Activated CD8-positive, alpha-beta T cell treated with anti-CD3 and anti-CD28 coated beads for 36 hours (primary cell): Measurements from ENCODE around the gene PLCB4. TPM values are rescaled to one million over a fixed set of nuclear protein-coding genes. Genes with fewer than 3 reads are reported as not detected.

ENCODE experiments used
- ATAC-seq: fragments of 200-7000 bp; cut with Tn5 transposase; one replicate; pipeline ENCODE4 v1.10.0; 2021; ENCODE audit warnings: mild to moderate bottlenecking, moderate library complexity
- CTCF ChIA-PET: fragments of 350-600 bp; sonication (Branson Sonifier 250); formaldehyde crosslinking; loops from one replicate; lab custom pipeline; 2021; ENCODE audit warnings: antibody characterized with exemption; lab: Charles Lee
- POLR2A ChIA-PET: fragments of 350-600 bp; sonication (Branson Sonifier 250); formaldehyde crosslinking; loops from one replicate; lab custom pipeline; 2021; ENCODE audit warnings: antibody characterized with exemption; lab: Charles Lee
- DNase-seq: peaks from one replicate; pipeline ENCODE4 v3.0.0-alpha.2; 2020
- H3K27ac Mint-ChIP-seq: one replicate; pipeline ENCODE4 v1.8.0; 2021; ENCODE audit warnings: mild to moderate bottlenecking, mixed read lengths
- H3K27me3 Mint-ChIP-seq: one replicate; pipeline ENCODE4 v1.8.0; 2021; ENCODE audit warnings: mixed read lengths
- H3K36me3 Mint-ChIP-seq: one replicate; pipeline ENCODE4 v1.8.0; 2021; ENCODE audit warnings: low read depth, mixed read lengths
- H3K4me1 Mint-ChIP-seq: one replicate; pipeline ENCODE4 v1.8.0; 2021; ENCODE audit warnings: low read depth, mixed read lengths
- H3K4me3 Mint-ChIP-seq: one replicate; pipeline ENCODE4 v1.8.0; 2021; ENCODE audit warnings: mild to moderate bottlenecking, moderate library complexity, mixed read lengths
- H3K9me3 Mint-ChIP-seq: one replicate; pipeline ENCODE4 v1.8.0; 2021; ENCODE audit warnings: mixed read lengths
- intact Hi-C: fragments of 100-400 bp; cut with micrococcal nuclease; formaldehyde crosslinking; loops from one replicate; pipeline ENCODE4 v1.10.0; 2022
- total RNA-seq, 2 experiments: library from RNA; stranded (reverse); gene quantifications; one replicate each; pipeline ENCODE4 v1.2.3, GENCODE V29; 2021
- TF ChIP-seq, protein P1 (sequence below): fragments of 200-600 bp; IDR thresholded peaks from one replicate; pipeline ENCODE4 v1.8.0; 2022; ENCODE audit warnings: antibody characterized with exemption, mild to moderate bottlenecking

The PLCB4 gene
- total RNA-seq, 2 experiments from 2014 or later, result not detected

- Mint-ChIP-seq H3K4me1 (no peaks in the 10 kb centered on the region), H3K4me3 (no peak overlapping the region), H3K36me3 (no peaks in the 10 kb centered on the region), H3K9me3 (no peaks in the 10 kb centered on the region), H3K27ac (no peak overlapping the region), H3K27me3 (no peaks in the 10 kb centered on the region)
- ATAC-seq (no peak), DNase-seq (no peak)
- POLR2A ChIA-PET, result no interaction called here
- CTCF ChIA-PET, result no interaction called here
- intact Hi-C loops, result no loop called here
- TF ChIP-seq, protein P1, sequence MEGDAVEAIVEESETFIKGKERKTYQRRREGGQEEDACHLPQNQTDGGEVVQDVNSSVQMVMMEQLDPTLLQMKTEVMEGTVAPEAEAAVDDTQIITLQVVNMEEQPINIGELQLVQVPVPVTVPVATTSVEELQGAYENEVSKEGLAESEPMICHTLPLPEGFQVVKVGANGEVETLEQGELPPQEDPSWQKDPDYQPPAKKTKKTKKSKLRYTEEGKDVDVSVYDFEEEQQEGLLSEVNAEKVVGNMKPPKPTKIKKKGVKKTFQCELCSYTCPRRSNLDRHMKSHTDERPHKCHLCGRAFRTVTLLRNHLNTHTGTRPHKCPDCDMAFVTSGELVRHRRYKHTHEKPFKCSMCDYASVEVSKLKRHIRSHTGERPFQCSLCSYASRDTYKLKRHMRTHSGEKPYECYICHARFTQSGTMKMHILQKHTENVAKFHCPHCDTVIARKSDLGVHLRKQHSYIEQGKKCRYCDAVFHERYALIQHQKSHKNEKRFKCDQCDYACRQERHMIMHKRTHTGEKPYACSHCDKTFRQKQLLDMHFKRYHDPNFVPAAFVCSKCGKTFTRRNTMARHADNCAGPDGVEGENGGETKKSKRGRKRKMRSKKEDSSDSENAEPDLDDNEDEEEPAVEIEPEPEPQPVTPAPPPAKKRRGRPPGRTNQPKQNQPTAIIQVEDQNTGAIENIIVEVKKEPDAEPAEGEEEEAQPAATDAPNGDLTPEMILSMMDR, result no peak
These were observed 201.9 kb downstream of the PLCB4 start for GRCh38 chr20:9270831-9271230.

GRCh38 chr20:9276966-9277468 is 208.1 kb downstream of the PLCB4 start:
- H3K4me3 Mint-ChIP-seq, result no peak overlapping the region
- TF ChIP-seq, protein P1, result no peak
- intact Hi-C loops, result no loop called here
- ChIA-PET POLR2A (no interaction called here), CTCF (interaction anchor here (0.6 kb wide), 1 partner anchor 533 kb away, joined by 3 read pairs; no protein-coding TSS in a partner anchor)
- ATAC-seq (no peak), DNase-seq (no peak)
- no peaks in the 10 kb centered on the region for H3K36me3 Mint-ChIP-seq
- no peaks in the 10 kb centered on the region for H3K4me1 Mint-ChIP-seq
- H3K27me3 Mint-ChIP-seq, result no peaks in the 10 kb centered on the region
- H3K9me3 Mint-ChIP-seq, result no peaks in the 10 kb centered on the region
- H3K27ac Mint-ChIP-seq, result no peak overlapping the region

- H3K4me1 Mint-ChIP-seq, result no peaks in the 10 kb centered on the region
- ATAC-seq, result no peak
- no peak for DNase-seq
- TF ChIP-seq, protein P1, result no peak
- H3K4me3 Mint-ChIP-seq, result no peak overlapping the region
- no peaks in the 10 kb centered on the region for H3K27me3 Mint-ChIP-seq
- POLR2A ChIA-PET, result no interaction called here
- no peaks in the 10 kb centered on the region for H3K9me3 Mint-ChIP-seq
- CTCF ChIA-PET, result no interaction called here
- H3K36me3 Mint-ChIP-seq, result no peaks in the 10 kb centered on the region
- intact Hi-C loops, result no loop called here
- no peak overlapping the region for H3K27ac Mint-ChIP-seq
These were observed 211.1 kb downstream of the PLCB4 start for GRCh38 chr20:9279918-9280401.

- no peak for DNase-seq
- H3K9me3 Mint-ChIP-seq, result no peaks in the 10 kb centered on the region
- no peak overlapping the region for H3K4me3 Mint-ChIP-seq
- CTCF ChIA-PET, result no interaction called here
- ATAC-seq, result no peak
- POLR2A ChIA-PET, result no interaction called here
- TF ChIP-seq, protein P1, result no peak
- intact Hi-C loops, result no loop called here
- H3K36me3 Mint-ChIP-seq, result no peaks in the 10 kb centered on the region
- no peaks in the 10 kb centered on the region for H3K27me3 Mint-ChIP-seq
- no peak overlapping the region for H3K27ac Mint-ChIP-seq
- H3K4me1 Mint-ChIP-seq, result no peaks in the 10 kb centered on the region
These were observed 211.8 kb downstream of the PLCB4 start for GRCh38 chr20:9280666-9281065.

DNA sequence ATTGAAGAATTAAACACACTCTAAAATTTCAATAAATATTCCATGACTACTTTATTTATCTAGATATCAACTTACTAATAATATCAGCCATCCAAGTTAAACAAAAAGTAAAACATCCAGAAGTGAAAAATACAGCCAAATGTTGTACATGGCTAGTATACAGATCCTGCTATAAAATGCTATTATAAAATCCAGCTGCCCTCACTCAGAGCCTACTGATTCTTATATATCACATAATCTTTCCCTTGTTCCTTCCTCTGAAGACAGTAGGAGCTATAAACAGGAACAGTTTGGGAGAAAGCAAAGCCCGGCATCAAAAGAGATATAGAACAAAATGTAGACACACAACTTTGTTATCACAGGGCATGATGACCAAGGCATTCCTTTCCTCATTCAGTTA is 212.9 kb downstream of the PLCB4 start:
- POLR2A ChIA-PET, result no interaction called here

More for the DNA sequence above, 212.9 kb downstream of the PLCB4 start:
- TF ChIP-seq, protein P1, result no peak
- ATAC-seq, result no peak
- no peak overlapping the region for H3K4me3 Mint-ChIP-seq
- no peaks in the 10 kb centered on the region for H3K9me3 Mint-ChIP-seq
- DNase-seq, result no peak
- no peaks in the 10 kb centered on the region for H3K36me3 Mint-ChIP-seq
- intact Hi-C loops, result no loop called here
- H3K4me1 Mint-ChIP-seq, result no peaks in the 10 kb centered on the region
- no peak overlapping the region for H3K27ac Mint-ChIP-seq
- no peaks in the 10 kb centered on the region for H3K27me3 Mint-ChIP-seq
- CTCF ChIA-PET, result no interaction called here
